Esophagus squamous epithelium (tissue), 4 donors: ENCODE measurements around the gene BLVRB.

ENCODE experiments used
- CTCF ChIP-seq, 6 experiments: fragments of 450-650 bp in 4 of 6; fragments of 200-600 bp in 2 of 6; sonication (generic) in 2 of 6; IDR thresholded peaks; one replicate each; pipeline ENCODE4 v1.5.1; 2016 to 2019; ENCODE audit warnings: antibody characterized with exemption in 6 of 6, mild to moderate bottlenecking in 4 of 6, moderate library complexity in 4 of 6
- POLR2A ChIP-seq, 4 donors: fragments of 450-650 bp; IDR thresholded peaks; one replicate each; pipeline ENCODE4 v1.6.1; 2017; ENCODE audit warnings: antibody characterized with exemption in 4 of 4, mild to moderate bottlenecking in 4 of 4, moderate library complexity in 3 of 4

DNA sequence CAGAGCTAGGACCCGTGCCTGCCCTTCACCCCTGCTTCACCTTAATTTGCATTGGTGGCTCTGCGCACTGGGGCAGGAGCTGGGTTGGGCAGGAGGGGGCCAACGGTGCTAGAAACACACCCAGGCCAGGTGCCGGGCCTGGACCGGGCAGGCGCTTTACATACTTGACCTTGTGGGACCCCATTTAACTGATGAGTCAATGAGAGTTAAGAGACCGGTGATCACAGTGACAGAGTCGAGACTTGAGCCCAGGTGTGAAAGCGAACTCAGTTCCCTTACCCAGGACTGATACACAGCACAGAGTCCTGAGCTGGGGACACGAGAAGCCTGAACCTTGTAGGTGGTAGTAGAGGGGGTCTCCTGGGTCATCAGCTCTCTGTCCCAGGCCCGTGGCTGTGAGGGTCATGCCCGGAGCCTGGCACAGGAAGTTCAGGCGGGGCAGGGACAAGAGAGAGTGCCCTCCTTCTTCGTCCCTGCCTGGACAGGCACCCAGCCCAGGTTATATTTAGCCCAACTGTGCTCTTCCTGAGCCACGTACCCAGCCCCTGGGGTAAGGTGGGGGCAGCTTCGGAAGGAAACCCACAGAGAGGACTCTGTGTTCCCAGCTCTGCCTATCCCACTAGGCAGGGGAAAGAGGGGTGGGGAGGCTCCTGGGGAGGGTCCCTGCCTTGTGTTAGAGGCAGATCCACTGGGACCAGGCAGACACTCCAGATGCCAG, 54.3 kb downstream of the BLVRB start:
- TF ChIP-seq CTCF (IDR thresholded peaks at IDR 0.05) (no peak), POLR2A (IDR thresholded peaks at IDR 0.05) (no peak)
